ENCODE measurements around the gene U2SURP.

DNA sequence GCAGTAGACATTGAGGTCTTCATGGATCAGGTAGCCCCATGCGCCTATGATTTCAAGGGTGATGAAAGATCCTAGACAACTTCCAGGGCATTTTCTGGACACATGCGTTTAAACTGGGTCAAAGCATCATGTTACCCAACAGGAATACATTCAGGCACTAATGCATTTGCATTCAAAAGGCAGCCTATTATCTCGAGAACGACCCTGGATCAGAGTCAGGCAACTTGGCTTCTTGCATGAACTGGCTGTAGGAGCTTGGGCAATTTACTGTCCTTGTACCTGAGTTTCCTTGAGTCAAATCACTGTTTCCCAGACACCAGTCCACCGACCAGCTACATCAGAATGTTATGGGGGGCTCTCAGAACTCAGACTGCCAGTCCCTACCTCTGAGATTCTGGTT lies 66.7 kb downstream of the U2SURP start:
- no peak for TF ChIP-seq EZH2 (IDR thresholded peaks at IDR 0.05; ENCODE audit: insufficient read depth, poor library complexity, severe bottlenecking)
- TF ChIP-seq EZH2phosphoT487 (IDR thresholded peaks at IDR 0.05; ENCODE audit: insufficient read depth, low read depth), result no peak

Measured in GM23248 (cell line).